GM12892 (cell line): ENCODE data around the gene CA7.

ENCODE experiments used
- DNase-seq: peaks from one replicate; pipeline ENCODE4 v3.0.0; 2011; ENCODE audit not compliant: insufficient read length
- FAIRE-seq: peaks from 2 replicates; lab custom pipeline; 2011; peaks lifted over from hg19 to GRCh38; lab: Jason Lieb, UNC
- POLR2A ChIP-seq: IDR thresholded peaks from 2 replicates; pipeline ENCODE4 v1.6.1; 2011; ENCODE audit warnings: low read depth, low read length, control low read depth
- POLR2AphosphoS5 ChIP-seq: IDR thresholded peaks from 2 replicates; pipeline ENCODE4 v1.6.1; 2011; ENCODE audit warnings: low read depth, low read length, control low read depth
- TAF1 ChIP-seq: IDR thresholded peaks from 2 replicates; pipeline ENCODE4 v1.6.1; 2011; ENCODE audit warnings: low read depth, mild to moderate bottlenecking, control low read depth, low read length, borderline replicate concordance

CA7 gene

GRCh38 chr16:66881014-66881417 is 36.8 kb downstream of the CA7 start:
- FAIRE-seq, result no peak

DNA sequence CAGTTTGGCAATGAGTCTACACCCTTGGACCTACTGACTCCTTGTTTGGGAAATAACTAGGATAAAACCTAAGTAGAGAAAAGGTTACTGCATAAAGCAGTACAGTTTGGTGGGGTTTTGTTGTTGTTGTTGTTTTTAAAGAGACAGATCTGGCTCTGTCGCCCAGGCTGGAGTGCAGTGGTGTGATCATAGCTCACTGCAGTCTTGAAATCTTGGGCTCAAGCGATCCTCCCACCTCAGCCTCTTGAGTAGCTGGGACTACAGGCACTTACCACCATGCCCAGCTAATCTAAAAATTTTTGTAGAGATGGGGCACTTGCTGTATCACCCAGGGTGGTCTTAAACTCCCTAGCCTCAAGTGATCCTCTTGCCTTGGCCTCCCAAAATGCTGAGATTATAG is 37.3 kb downstream of the CA7 start:
- DNase-seq (no peak), FAIRE-seq (no peak)
- no peak for TF ChIP-seq POLR2A
- no peak for TF ChIP-seq POLR2AphosphoS5
- no peak for TF ChIP-seq TAF1

More at GRCh38 chr16:66881014-66881417, 36.8 kb downstream of the CA7 start:
- DNase-seq, result no peak
- TF ChIP-seq POLR2AphosphoS5, result no peak
- no peak for TF ChIP-seq POLR2A
- no peak for TF ChIP-seq TAF1

DNA sequence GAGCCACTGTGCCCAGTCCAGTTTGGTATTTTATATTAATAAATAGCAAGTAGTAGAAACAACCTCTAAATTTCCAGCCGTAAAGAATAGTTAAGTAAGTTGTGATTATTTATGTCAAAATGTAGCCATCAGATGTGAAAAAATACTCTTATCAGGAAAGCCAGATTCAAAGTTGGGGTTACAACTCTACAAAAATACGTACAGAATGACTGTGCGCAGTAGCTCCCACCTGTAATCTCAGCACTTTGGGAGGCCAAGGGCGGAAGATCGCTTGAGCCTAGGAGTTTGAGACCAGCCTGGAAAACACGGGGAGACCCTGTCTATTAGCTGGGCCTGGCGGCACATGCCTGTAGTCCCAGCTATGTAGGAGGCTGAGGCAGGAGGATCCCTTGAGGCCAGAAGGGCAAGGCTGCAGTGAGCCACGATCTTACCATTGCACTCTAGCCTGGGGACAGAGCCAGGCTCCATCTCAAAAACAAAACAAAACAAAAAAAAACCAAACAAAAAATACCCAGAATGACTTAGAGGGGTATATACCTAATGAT is 37.8 kb downstream of the CA7 start:
- TF ChIP-seq POLR2A, result no peak
- no peak for TF ChIP-seq TAF1
- TF ChIP-seq POLR2AphosphoS5, result no peak
- peak; percentile 5 for FAIRE-seq
- DNase-seq, result no peak

DNA sequence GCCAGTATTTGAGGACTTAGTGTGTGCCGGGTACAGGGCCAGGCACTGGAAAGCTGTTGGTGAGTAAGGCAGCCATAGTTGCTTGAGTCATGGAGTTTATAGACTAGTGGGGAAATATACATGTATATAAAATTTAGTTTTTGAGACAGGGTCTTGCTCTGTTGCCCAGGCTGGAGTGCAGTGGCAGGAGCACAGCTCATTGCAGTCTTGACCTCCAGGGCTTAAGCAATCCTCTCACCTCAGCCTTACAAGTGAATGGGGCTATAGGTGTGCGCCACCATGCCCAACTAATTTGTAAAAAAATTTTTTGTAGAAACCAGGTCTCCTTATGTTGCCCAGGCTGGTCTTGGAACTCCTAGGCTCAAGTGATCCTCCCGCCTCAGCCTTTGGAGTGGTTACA is 38.5 kb downstream of the CA7 start:
- no peak for TF ChIP-seq POLR2AphosphoS5
- no peak for TF ChIP-seq TAF1
- TF ChIP-seq POLR2A, result no peak
- FAIRE-seq (no peak), DNase-seq (no peak)

GRCh38 chr16:66885491-66885890 is 41.3 kb downstream of the CA7 start:
- DNase-seq, result no peak
- FAIRE-seq, result no peak
- TF ChIP-seq TAF1, result no peak
- no peak for TF ChIP-seq POLR2AphosphoS5

GRCh38 chr16:66886321-66886720 is 42.1 kb downstream of the CA7 start:
- FAIRE-seq (no peak), DNase-seq (no peak)
- TF ChIP-seq TAF1 (no peak), POLR2AphosphoS5 (no peak), POLR2A (no peak)

DNA sequence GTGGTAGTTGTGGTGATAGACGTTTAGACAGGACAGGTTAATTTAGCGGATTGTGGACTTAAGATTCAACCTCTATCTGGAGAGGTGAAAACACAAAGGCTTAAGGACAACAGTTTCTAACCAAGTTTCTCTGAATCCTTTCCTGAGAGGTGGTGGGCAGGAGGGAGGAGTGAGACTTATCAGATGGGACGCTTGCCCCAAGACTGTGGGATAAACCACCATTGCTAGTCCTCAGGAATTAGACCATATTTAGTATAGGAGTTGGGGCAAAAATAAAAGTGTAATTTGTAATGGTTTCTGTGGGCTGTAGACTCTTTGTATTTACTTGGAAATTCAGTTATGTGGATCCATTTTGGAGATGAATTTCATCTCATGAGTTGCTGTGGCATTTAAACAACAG is 42.7 kb downstream of the CA7 start:
- no peak for FAIRE-seq
- no peak for DNase-seq
- TF ChIP-seq TAF1, result no peak
- no peak for TF ChIP-seq POLR2AphosphoS5

- no peak for TF ChIP-seq POLR2A
- no peak for TF ChIP-seq POLR2AphosphoS5
- no peak for TF ChIP-seq TAF1
- DNase-seq (no peak), FAIRE-seq (no peak)
These were observed 44.7 kb downstream of the CA7 start for GRCh38 chr16:66888647-66889615.

- no peak for TF ChIP-seq POLR2AphosphoS5
- TF ChIP-seq TAF1, result no peak
- no peak for TF ChIP-seq POLR2A
- FAIRE-seq, result no peak
- no peak for DNase-seq
These were observed 45.4 kb downstream of the CA7 start for GRCh38 chr16:66889622-66890021.

DNA sequence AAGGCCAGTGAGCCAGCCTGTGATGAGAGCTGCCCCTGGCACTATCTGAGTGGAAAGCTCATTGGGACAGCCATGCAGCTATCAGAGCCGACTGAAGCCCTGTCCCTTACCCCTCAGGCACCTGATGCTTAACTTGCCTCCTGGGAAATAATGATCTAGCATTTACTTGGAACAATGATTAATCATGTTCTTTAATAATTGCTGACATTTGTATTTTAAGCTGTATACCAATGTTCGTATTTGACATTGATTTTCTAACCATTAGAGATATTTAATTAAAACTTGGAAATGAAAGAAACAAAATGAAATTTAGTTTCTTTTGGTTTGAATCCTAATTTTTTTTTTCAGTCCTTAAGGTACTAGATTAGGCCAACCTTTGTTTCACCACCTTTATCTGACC is 46.6 kb downstream of the CA7 start:
- no peak for DNase-seq
- TF ChIP-seq POLR2AphosphoS5, result no peak
- no peak for TF ChIP-seq POLR2A
- no peak for TF ChIP-seq TAF1
- no peak for FAIRE-seq

DNA sequence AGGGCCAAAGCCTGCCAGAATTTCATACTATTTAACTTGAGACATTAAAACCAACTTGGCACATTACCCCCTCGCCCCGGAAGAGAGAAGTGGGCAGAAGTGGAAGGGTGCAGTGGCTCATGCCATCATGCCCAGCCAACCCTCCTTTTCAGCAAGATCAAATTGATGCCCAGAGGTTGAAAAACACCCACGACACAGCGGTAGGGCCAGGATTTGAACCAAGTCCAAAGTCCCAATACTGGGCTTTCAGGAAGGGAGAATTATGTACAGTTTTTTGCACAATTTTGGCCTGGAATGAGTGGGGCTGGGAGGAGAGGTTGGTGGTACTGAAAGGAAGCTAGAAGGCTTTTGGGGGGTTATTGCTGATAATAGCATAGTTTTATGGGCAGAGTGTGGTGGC is 47.1 kb downstream of the CA7 start:
- FAIRE-seq, result no peak
- TF ChIP-seq TAF1 (no peak), POLR2AphosphoS5 (no peak), POLR2A (no peak)

DNA sequence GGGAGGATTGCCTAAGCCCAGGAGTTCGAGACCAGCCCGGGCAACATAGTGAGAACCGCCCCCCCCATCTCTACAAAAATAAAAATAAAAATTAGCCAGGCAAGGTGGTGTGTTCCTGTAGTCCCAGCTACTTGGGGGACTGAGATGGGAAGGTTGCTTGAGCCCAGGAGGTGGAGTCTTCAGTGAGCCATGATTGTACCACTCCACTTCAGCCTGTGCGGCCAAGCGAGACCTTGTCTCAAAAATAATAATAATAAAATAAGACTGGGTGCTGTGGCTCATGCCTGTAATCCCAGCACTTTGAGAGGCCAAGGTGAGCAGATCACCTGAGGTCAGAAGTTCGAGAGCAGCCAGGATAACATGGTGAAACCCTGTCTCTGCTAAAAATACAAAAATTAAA is 47.6 kb downstream of the CA7 start:
- no peak for TF ChIP-seq TAF1
- no peak for TF ChIP-seq POLR2A
- TF ChIP-seq POLR2AphosphoS5, result no peak
- no peak for DNase-seq
- no peak for FAIRE-seq

More for the DNA sequence above, 47.1 kb downstream of the CA7 start:
- DNase-seq, result no peak
